BJ (cell line): ENCODE data around the gene EFCAB14. TPM values are rescaled to one million over a fixed set of nuclear protein-coding genes. Genes with fewer than 3 reads are reported as not detected.
"Not testable (repeated sequence)": the region's sequence is repeated elsewhere in the genome, so short reads cannot be mapped to it uniquely, and the experiment has no call there.

Experiments
- CTCF ChIA-PET: fragments of 350-600 bp; formaldehyde crosslinking; extraction: SDS; loops from one replicate; lab custom pipeline; 2021; ENCODE audit warnings: antibody characterized with exemption, inconsistent platforms; lab: Yijun Ruan, JAX
- POLR2A ChIA-PET: fragments of 300-600 bp; sonication (Branson Sonifier 250); formaldehyde crosslinking; extraction: SDS; loops from one replicate; lab custom pipeline; 2021; ENCODE audit warnings: antibody characterized with exemption; lab: Charles Lee
- DNase-seq: peaks from one replicate; pipeline ENCODE4 v3.0.0-alpha.2; 2011; ENCODE audit warnings: low read depth
- H3K27me3 ChIP-seq: 2 replicates; pipeline ENCODE4 v1.6.0; 2011; ENCODE audit warnings: low read length; ENCODE audit not compliant: control insufficient read depth, insufficient read depth
- H3K36me3 ChIP-seq: 2 replicates; pipeline ENCODE4 v1.5.1; 2011; ENCODE audit warnings: low read length; ENCODE audit not compliant: control insufficient read depth, insufficient read depth
- H3K4me3 ChIP-seq: 2 replicates; pipeline ENCODE4 v1.5.1; 2011; ENCODE audit warnings: low read depth, mild to moderate bottlenecking, control low read depth, low read length
- polyA plus RNA-seq: library from polyadenylated mRNA; depleted of rRNA; stranded (reverse); fragments of >200 nt; gene quantifications from 2 replicates; pipeline ENCODE4 v1.2.3, GENCODE V29; 2011
- TF ChIP-seq, protein P1 (sequence below): IDR thresholded peaks from 2 replicates; pipeline ENCODE4 v1.5.1; 2011; ENCODE audit warnings: low read depth, mild to moderate bottlenecking, control low read depth, inconsistent platforms, low read length, moderate library complexity; ENCODE audit not compliant: insufficient read depth

The EFCAB14 gene
- polyA plus RNA-seq, 1 experiment, result 30.4 TPM

DNA sequence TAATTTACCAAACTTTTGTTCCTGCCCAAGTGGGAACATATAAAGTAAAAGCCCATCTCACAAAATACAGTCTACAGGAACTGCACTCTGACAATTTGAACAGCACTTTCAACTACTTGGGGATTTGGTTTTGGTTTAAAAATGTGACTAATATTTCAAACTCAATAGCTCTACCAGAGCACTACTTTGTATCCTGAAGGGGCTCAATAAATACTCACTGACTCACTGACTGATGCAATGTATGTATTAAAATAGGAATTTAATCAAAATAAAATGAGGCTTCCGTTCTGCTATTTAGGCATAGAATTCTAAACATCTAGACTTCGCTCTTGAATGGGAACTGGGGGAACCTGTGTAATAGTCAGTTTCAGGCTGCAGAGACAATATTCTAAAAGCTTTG lies 21.9 kb downstream of the EFCAB14 start:
- H3K36me3 ChIP-seq, result peaks cover 7% of the 10 kb centered on the region; the same call in 1 of the 2 replicates
- no peaks in the 10 kb centered on the region for H3K27me3 ChIP-seq
- POLR2A ChIA-PET, result no interaction called here
- CTCF ChIA-PET, result interaction anchor here (0.6 to 0.9 kb wide), 2 partner anchors 13 to 379 kb away, joined by 3 read pairs; no protein-coding TSS in a partner anchor
- TF ChIP-seq, protein P1, sequence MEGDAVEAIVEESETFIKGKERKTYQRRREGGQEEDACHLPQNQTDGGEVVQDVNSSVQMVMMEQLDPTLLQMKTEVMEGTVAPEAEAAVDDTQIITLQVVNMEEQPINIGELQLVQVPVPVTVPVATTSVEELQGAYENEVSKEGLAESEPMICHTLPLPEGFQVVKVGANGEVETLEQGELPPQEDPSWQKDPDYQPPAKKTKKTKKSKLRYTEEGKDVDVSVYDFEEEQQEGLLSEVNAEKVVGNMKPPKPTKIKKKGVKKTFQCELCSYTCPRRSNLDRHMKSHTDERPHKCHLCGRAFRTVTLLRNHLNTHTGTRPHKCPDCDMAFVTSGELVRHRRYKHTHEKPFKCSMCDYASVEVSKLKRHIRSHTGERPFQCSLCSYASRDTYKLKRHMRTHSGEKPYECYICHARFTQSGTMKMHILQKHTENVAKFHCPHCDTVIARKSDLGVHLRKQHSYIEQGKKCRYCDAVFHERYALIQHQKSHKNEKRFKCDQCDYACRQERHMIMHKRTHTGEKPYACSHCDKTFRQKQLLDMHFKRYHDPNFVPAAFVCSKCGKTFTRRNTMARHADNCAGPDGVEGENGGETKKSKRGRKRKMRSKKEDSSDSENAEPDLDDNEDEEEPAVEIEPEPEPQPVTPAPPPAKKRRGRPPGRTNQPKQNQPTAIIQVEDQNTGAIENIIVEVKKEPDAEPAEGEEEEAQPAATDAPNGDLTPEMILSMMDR, result no peak
- no peak overlapping the region for H3K4me3 ChIP-seq
- no peak for DNase-seq

DNA sequence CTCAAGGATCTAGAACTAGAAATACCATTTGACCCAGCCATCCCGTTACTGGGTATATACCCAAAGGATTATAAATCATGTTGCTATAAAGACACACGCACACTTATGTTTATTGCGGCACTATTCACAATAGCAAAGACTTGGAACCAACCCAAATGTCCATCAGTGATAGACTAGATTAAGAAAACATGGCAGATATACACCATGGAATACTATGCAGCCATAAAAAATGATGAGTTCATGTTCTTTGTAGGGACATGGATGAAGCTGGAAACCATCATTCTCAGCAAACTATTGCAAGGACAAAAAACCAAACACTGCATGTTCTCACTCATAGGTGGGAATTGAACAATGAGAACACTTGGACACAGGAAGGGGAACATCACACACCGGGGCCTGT lies 24.2 kb downstream of the EFCAB14 start:
- H3K4me3 ChIP-seq, DNase-seq, POLR2A ChIA-PET, CTCF ChIA-PET, H3K27me3 ChIP-seq: not testable (repeated sequence)
- peaks cover 11% of the 10 kb centered on the region; the same call in 1 of the 2 replicates for H3K36me3 ChIP-seq

DNA sequence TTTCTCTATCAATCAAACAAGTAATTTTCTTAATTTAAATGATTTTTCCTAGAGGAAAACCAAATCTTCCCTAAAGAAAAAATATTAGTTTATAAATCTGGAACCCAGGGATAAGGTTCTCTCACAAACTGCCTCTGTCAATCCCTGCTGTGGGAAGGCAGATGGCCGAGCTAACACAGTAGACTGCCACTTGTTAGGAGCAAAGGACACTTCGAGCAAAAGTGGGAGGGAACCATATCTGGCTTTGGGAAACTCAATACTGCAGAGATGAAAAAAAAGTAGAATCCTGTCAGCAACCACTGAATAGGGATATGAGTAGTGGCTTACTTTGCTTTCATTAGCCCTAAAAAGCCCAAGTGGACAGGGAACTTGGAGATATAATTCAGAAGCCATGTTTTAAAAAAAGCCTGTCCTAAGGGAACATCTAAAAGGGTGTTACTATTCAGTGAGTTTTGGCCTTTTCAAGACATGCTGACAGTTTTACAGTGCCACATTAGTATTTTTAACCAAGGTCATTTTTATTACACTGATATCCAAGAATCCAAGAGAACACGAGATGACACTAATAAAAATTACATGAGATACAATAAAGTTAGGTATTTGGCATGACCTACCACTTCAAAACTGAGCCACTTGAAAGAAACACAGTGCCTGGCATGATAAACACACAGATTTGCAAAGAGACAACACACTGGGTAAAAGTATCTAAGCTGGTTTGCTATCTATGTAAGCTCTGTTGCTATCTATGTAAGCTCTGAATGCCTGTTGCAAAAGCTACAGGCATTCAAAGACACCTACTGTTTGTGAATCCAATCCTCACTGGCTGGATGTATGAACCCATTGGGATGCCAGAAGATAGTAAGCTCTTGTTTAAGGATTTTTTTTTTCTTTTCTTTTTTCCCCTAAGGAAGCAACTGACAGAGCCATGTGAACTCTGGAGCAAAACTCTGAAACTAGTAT lies 25.8 kb downstream of the EFCAB14 start:
- TF ChIP-seq, protein P1, result no peak
- no peak for DNase-seq
- ChIA-PET POLR2A (no interaction called here), CTCF (interaction anchor here (0.6 to 1.0 kb wide), 2 partner anchors 21 to 725 kb away, joined by 3 read pairs; no protein-coding TSS in a partner anchor)
- no peaks in the 10 kb centered on the region for H3K27me3 ChIP-seq
- no peak overlapping the region for H3K4me3 ChIP-seq
- peaks cover 16% of the 10 kb centered on the region for H3K36me3 ChIP-seq

DNA sequence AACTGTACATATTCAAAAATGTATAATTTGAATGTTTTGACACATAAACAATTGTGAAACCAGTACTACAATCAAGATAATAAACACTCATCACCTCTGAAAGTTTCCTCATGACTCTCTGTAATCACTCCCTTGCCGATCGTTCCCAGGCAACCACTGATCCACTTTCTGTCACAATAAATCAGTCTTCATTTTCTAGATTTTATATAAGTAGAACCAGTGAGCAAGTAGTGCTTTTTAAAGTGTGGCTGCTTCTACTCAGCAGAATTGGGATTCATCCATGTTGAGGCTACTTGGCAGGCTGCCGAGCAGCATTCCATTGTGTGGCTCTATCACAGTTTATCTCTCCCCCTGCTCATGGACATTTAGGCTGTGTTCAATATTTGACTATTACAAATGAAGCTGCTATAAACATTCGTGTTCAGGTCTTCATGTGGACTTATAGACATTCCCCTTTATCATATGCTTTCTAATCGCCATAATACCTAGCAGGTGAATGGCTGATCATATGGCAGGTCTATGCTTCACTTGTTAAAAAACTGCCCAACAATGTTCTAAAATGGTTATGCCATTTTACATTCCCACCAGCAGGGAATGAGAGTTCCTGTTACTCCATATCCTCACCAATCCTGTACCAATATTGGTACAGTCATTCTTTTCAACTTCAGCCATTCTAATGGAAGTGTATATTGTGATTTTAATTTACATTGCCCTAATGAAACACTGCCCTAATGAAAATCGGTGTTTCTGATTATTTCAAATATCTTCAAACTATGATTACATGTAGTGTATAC lies 26.7 kb downstream of the EFCAB14 start:
- POLR2A ChIA-PET, result no interaction called here
- peaks cover 16% of the 10 kb centered on the region for H3K36me3 ChIP-seq
- CTCF ChIA-PET, result interaction anchor here (0.6 kb wide), 1 partner anchor 725 kb away, joined by 3 read pairs; no protein-coding TSS in a partner anchor
- no peak for DNase-seq
- no peak overlapping the region for H3K4me3 ChIP-seq
- TF ChIP-seq, protein P1, result peak; percentile 28; the same call in 1 of the 2 replicates
- H3K27me3 ChIP-seq, result no peaks in the 10 kb centered on the region

DNA sequence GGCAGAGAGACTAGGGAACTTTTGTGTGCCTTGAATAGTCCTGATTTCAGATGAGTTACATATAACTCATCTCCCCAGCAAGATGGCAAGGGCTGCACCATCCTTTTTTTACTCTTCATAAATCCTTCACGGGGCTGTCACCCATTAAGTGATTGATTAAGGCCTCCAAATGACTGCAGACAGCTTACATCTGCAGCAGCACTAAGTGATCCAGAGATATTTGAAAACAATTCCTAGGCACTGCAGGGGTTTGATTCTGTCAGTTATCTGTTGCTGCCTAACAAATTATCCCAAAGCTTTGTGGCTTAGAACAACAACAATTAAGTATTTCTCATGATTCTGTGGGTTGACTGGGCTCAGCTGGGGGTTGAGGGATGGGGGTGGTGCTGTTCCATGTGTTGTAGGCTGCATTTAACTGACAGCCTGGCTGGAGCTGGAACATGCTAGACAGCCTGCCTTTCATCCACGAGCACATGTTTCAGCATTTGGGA lies 27.9 kb downstream of the EFCAB14 start:
- DNase-seq, result no peak
- TF ChIP-seq, protein P1, result no peak
- Histone ChIP-seq H3K4me3 (no peak overlapping the region), H3K27me3 (no peaks in the 10 kb centered on the region), H3K36me3 (peaks cover 15% of the 10 kb centered on the region)
- POLR2A ChIA-PET, result no interaction called here
- CTCF ChIA-PET, result no interaction called here
